Mesenchymal stem cell (in vitro differentiated cells and primary cell): ENCODE data around the gene SLC48A1.
A peak's percentile ranks its signal among the peaks of the same experiment; 100 is the strongest.

Experiments
- DNase-seq: peaks from one replicate; pipeline ENCODE4 v3.0.0-alpha.2; 2013
- H2AFZ ChIP-seq: one replicate; pipeline ENCODE4 v1.6.1; 2013; ENCODE audit warnings: low read depth, mild to moderate bottlenecking, control low read depth, inconsistent platforms, low read length, moderate library complexity
- H2AK5ac ChIP-seq: 2 replicates; pipeline ENCODE4 v1.6.1; 2013; ENCODE audit warnings: low read length, moderate library complexity, mild to moderate bottlenecking, inconsistent platforms; ENCODE audit not compliant: severe bottlenecking
- H2BK120ac ChIP-seq: one replicate; pipeline ENCODE4 v1.6.1; 2013; ENCODE audit warnings: low read depth, mild to moderate bottlenecking, inconsistent platforms, low read length, moderate library complexity
- H2BK12ac ChIP-seq, 2 experiments: one replicate each; pipeline ENCODE4 v1.6.1; 2013; ENCODE audit warnings: inconsistent platforms in 2 of 2, low read length in 2 of 2, mild to moderate bottlenecking in 2 of 2, moderate library complexity in 2 of 2, control low read depth in 1 of 2
- H2BK15ac ChIP-seq: one replicate; pipeline ENCODE4 v1.6.1; 2013; ENCODE audit warnings: mild to moderate bottlenecking, low read depth, inconsistent platforms; ENCODE audit not compliant: poor library complexity, severe bottlenecking
- H2BK5ac ChIP-seq: 2 replicates; pipeline ENCODE4 v1.6.1; 2013; ENCODE audit warnings: low read depth, mild to moderate bottlenecking, low read length, control low read depth, inconsistent platforms; ENCODE audit not compliant: poor library complexity, severe bottlenecking
- H3K14ac ChIP-seq, 2 experiments: one replicate each; pipeline ENCODE4 v1.6.1; 2013; ENCODE audit warnings: inconsistent platforms in 2 of 2, low read length in 2 of 2, control low read depth in 1 of 2, mild to moderate bottlenecking in 1 of 2, moderate library complexity in 1 of 2
- H3K18ac ChIP-seq, 2 experiments: one replicate each; pipeline ENCODE4 v1.6.1; 2013; ENCODE audit warnings: inconsistent platforms in 2 of 2, low read length in 2 of 2, control low read depth in 1 of 2, low read depth in 1 of 2, mild to moderate bottlenecking in 1 of 2
- H3K23ac ChIP-seq, 2 experiments: one replicate each; pipeline ENCODE4 v1.6.1; 2013; ENCODE audit warnings: inconsistent platforms in 2 of 2, low read length in 2 of 2, mild to moderate bottlenecking in 2 of 2, moderate library complexity in 2 of 2, control low read depth in 1 of 2
- H3K27ac ChIP-seq: 2 replicates; pipeline ENCODE4 v1.5.1; 2013; ENCODE audit warnings: mild to moderate bottlenecking, moderate library complexity, low read length, control low read depth, inconsistent platforms; ENCODE audit not compliant: poor library complexity, severe bottlenecking
- H3K27me3 ChIP-seq, 2 experiments: 2 replicates each; pipeline versions ENCODE4 v1.6.1 to v1.7.0; 2013; ENCODE audit warnings: low read length in 2 of 2, mild to moderate bottlenecking in 2 of 2, moderate library complexity in 2 of 2, control low read depth in 1 of 2, inconsistent platforms in 1 of 2; ENCODE audit not compliant: control insufficient read depth in 1 of 2, insufficient read depth in 1 of 2
- H3K36me3 ChIP-seq, 2 experiments: 2 replicates each; pipeline versions ENCODE4 v1.6.1 to v1.7.0; 2013; ENCODE audit warnings: low read length in 2 of 2, control low read depth in 1 of 2, inconsistent platforms in 1 of 2, low read depth in 1 of 2, mild to moderate bottlenecking in 1 of 2; ENCODE audit not compliant: insufficient read depth in 2 of 2, control insufficient read depth in 1 of 2
- H3K4ac ChIP-seq, 2 experiments: one replicate each; pipeline ENCODE4 v1.6.1; 2013; ENCODE audit warnings: inconsistent platforms in 2 of 2, low read length in 2 of 2, mild to moderate bottlenecking in 2 of 2, moderate library complexity in 2 of 2, control low read depth in 1 of 2, low read depth in 1 of 2
- H3K4me1 ChIP-seq: 2 replicates; pipeline ENCODE4 v1.6.1; 2013; ENCODE audit warnings: low read depth, low read length, control low read depth; ENCODE audit not compliant: control insufficient read depth, insufficient read depth
- H3K4me2 ChIP-seq: 2 replicates; pipeline ENCODE4 v1.6.1; 2013; ENCODE audit warnings: low read length, mild to moderate bottlenecking, inconsistent platforms; ENCODE audit not compliant: poor library complexity, severe bottlenecking
- H3K4me3 ChIP-seq, 2 experiments: 2 replicates each; pipeline versions ENCODE4 v1.5.1 to v1.7.0; 2013; ENCODE audit warnings: low read length in 2 of 2, mild to moderate bottlenecking in 2 of 2, control low read depth in 1 of 2, low read depth in 1 of 2; ENCODE audit not compliant: insufficient read depth in 1 of 2
- H3K79me1 ChIP-seq: replicated peaks from 2 replicates; pipeline ENCODE4 v1.6.1; 2013; ENCODE audit warnings: mild to moderate bottlenecking, control low read depth, low read length, inconsistent platforms; ENCODE audit not compliant: poor library complexity, severe bottlenecking
- H3K9ac ChIP-seq: 2 replicates; pipeline ENCODE4 v1.7.0; 2013; ENCODE audit warnings: mild to moderate bottlenecking, low read length, moderate library complexity
- H3K9me3 ChIP-seq: 2 replicates; pipeline ENCODE4 v1.7.0; 2013; ENCODE audit warnings: mild to moderate bottlenecking, low read length; ENCODE audit not compliant: control insufficient read depth
- H4K8ac ChIP-seq: one replicate; pipeline ENCODE4 v1.6.1; 2013; ENCODE audit warnings: inconsistent platforms, mild to moderate bottlenecking, low read length, moderate library complexity
- H4K91ac ChIP-seq: one replicate; pipeline ENCODE4 v1.6.1; 2013; ENCODE audit warnings: mild to moderate bottlenecking, low read length, inconsistent platforms
- WGBS: methylation state at CpG from one replicate; pipeline ENCODE4 v1.1.7; 2013; ENCODE audit warnings: mixed read lengths; 5-methylcytosine and 5-hydroxymethylcytosine counted together

Gene SLC48A1

DNA sequence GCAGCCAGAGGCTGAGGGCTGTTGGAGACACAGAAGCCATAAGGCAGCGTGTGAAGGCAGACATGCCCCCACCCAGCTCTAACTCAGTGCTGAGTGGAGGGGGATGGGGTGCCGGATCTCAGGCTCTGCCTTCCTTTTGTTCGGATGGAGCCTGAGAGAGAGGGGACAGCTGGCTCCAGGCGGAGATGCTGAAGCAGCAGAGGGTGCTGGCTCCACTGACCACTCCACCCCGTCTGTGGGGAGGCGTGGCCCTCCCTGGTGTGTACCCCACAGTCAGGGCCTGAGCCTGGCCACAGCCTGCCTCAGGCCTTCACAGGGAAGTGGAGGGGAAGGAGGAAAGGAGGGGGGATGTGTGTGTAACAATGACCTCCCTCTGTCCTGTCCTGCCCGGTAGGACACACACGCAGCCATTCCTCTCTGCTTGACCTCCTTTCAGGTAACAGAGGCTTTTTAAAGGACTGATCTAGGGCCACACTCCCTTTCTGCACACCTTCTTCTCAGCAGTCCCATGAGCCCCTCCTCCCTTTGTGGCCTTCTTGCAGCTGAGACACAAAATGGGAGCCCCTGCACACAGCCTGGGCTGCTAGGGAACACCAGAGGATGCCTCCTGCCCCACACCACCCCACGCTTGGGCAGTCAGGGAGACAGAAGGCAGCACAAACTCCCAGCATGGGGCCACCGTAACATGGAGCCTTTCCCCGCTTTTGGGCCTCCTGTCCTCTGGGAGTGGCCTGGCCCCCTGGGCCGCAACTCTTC is 38.1 kb upstream of the SLC48A1 start:
- Histone ChIP-seq H4K8ac (peak overlapping the region; percentile 86), H2AFZ (peak overlapping the region; percentile 7), H2BK120ac (peak overlapping the region; percentile 39), H3K4me1 (peaks cover 20% of the 10 kb centered on the region), H4K91ac (peak overlapping the region; percentile 67), H3K9ac (no peak overlapping the region), H2BK15ac (peak overlapping the region; percentile 17), H3K4me3 (no peak overlapping the region), H3K9me3 (no peaks in the 10 kb centered on the region), H3K4me2 (no peak overlapping the region), H3K23ac (no peak overlapping the region), H2BK5ac (no peak overlapping the region), H3K36me3 (peaks cover 0 to 50% of the 10 kb centered on the region in 2 experiments), H3K27me3 (no peaks in the 10 kb centered on the region), H2BK12ac (peak overlapping the region in 1 of 2 experiments; percentile 29), H3K18ac (peak overlapping the region in 1 of 2 experiments; percentile 52), H3K4ac (peak overlapping the region in 1 of 2 experiments; percentile 18), H3K14ac (peak overlapping the region in 1 of 2 experiments; percentile 12), H3K27ac (no peak overlapping the region), H2AK5ac (no peak overlapping the region), H3K79me1 (no peaks in the 10 kb centered on the region)
- 61% methylated on average over 12 of the region's 12 CpGs for WGBS
- no peak for DNase-seq

DNA sequence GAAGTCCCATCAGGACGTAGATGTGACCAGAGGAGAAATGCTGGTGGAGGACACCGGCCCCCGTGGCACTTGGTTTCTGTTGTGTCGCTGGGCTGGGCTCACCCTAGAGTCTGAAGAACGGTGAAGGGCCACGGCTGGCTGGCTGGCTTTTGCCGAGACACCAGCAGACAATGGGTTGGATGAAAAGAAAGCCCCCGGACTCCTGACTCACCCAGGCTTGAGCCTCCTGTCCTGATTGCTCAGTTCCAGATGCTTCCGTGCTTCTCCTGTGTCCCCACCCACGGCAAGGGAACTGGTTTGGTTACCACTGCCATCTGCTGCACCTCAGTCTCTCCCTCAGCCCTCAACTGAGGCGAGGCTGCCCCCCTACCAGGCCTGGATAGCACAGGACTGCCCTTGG is 37.4 kb upstream of the SLC48A1 start:
- Histone ChIP-seq H3K14ac (peak overlapping the region in 1 of 2 experiments; percentile 5), H3K18ac (no peak overlapping the region), H3K23ac (no peak overlapping the region), H4K8ac (no peak overlapping the region), H3K4ac (no peak overlapping the region), H2BK120ac (peak overlapping the region; percentile 39), H2BK5ac (no peak overlapping the region), H3K9ac (no peak overlapping the region), H3K36me3 (peaks cover 0 to 57% of the 10 kb centered on the region in 2 experiments), H3K4me2 (no peak overlapping the region), H3K9me3 (no peaks in the 10 kb centered on the region), H3K27ac (no peak overlapping the region), H2BK12ac (peak overlapping the region in 1 of 2 experiments; percentile 7), H2BK15ac (no peak overlapping the region), H3K4me3 (no peak overlapping the region), H3K27me3 (no peaks in the 10 kb centered on the region), H4K91ac (no peak overlapping the region), H3K79me1 (no peaks in the 10 kb centered on the region), H2AFZ (no peak overlapping the region), H2AK5ac (no peak overlapping the region), H3K4me1 (peaks cover 19% of the 10 kb centered on the region)
- no peak for DNase-seq
- 94% methylated on average over 11 of the region's 11 CpGs for WGBS

DNA sequence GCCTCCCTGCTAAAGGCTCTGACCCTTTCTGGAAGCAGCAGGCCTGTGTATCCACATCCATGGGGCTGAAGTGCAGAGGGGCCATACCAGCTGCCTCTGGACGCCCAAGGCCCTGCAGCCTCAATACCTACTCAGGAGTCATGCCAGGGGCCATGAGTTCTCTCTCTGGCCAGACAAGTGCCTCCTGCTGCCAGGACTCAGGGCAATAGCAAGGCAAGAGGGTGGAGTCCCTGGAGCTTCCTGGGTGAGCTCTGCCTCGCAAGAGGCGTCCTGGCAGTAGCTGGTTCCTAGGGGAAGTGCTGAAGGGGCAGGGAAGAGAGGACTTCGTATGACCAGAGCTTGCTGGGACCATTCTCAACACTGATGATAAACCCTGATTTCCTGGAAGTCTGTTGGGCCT is 36.8 kb upstream of the SLC48A1 start:
- no peak overlapping the region for H2AFZ ChIP-seq
- H3K18ac ChIP-seq = no peak overlapping the region
- H2BK12ac ChIP-seq = peak overlapping the region in 1 of 2 experiments; percentile 21
- no peak overlapping the region for H3K4me2 ChIP-seq
- H4K91ac ChIP-seq = no peak overlapping the region
- H2BK15ac ChIP-seq = no peak overlapping the region
- H2BK120ac ChIP-seq = no peak overlapping the region
- peaks cover 0 to 60% of the 10 kb centered on the region in 2 experiments for H3K36me3 ChIP-seq
- H3K27ac ChIP-seq = no peak overlapping the region
- H3K9ac ChIP-seq = no peak overlapping the region
- no peak overlapping the region for H3K4me3 ChIP-seq
- no peaks in the 10 kb centered on the region for H3K27me3 ChIP-seq
- H2BK5ac ChIP-seq = no peak overlapping the region
- H3K79me1 ChIP-seq = no peaks in the 10 kb centered on the region
- peaks cover 25% of the 10 kb centered on the region for H3K4me1 ChIP-seq
- no peak overlapping the region for H3K23ac ChIP-seq
- H2AK5ac ChIP-seq = no peak overlapping the region
- no peaks in the 10 kb centered on the region for H3K9me3 ChIP-seq
- peak overlapping the region in 1 of 2 experiments; percentile 73 for H3K14ac ChIP-seq
- no peak for DNase-seq
- 83% methylated on average over 4 of the region's 4 CpGs for WGBS
- H3K4ac ChIP-seq = no peak overlapping the region
- H4K8ac ChIP-seq = no peak overlapping the region

DNA sequence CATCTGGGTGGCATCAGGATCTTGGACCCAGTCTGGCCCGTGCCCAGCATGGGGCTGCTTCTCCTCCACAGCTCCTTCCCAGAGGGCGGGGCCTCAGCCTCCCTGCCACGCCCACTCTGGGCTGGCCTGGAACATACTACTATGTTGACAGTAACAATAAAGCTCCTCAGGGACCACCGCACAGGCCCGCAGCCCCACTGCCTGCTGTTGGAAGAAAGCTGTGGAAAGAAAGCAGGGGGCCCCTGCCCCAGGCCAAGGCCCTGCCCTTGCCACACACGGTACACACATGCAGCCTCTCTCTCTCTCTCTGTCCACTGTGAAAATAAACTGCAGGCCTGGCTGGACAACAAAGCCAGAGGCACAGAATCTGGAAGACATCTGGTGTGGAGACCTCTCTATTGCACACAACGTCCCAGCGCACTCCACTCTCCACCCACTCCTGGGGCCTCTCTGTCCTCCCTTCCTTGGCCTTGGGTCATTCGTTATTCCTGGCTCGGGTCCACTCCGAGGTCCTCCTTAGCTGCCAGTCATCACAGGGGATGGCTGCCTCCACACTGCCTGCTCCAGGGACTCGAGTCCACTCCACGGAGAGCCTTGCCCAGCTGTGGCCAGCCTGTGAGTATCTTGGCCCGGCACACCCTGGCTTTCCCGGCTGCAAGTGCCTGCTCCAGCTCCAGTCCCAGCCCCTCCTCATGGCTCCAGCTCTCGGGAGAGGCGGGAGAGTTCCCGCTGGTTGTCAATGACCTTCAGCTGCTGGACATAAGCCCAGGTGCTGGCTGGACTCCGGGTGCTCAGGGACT is 36.0 kb upstream of the SLC48A1 start:
- no peaks in the 10 kb centered on the region for H3K9me3 ChIP-seq
- no peak overlapping the region for H3K27ac ChIP-seq
- H2BK5ac ChIP-seq = no peak overlapping the region
- H2BK12ac ChIP-seq = peak overlapping the region in 1 of 2 experiments; percentile 42
- no peak overlapping the region for H3K4me2 ChIP-seq
- peak overlapping the region; percentile 47 for H3K9ac ChIP-seq
- peak; percentile 58 for DNase-seq
- H4K8ac ChIP-seq = peak overlapping the region; percentile 47
- peak overlapping the region; percentile 20 for H4K91ac ChIP-seq
- no peak overlapping the region for H2BK15ac ChIP-seq
- peaks cover 0 to 60% of the 10 kb centered on the region in 2 experiments for H3K36me3 ChIP-seq
- H2AFZ ChIP-seq = no peak overlapping the region
- peaks cover 30% of the 10 kb centered on the region for H3K4me1 ChIP-seq
- H3K79me1 ChIP-seq = no peaks in the 10 kb centered on the region
- H3K18ac ChIP-seq = peak overlapping the region; percentile 9 to 68
- WGBS = 53% methylated on average over 17 of the region's 19 CpGs
- H2BK120ac ChIP-seq = no peak overlapping the region
- no peak overlapping the region for H3K4ac ChIP-seq
- H2AK5ac ChIP-seq = no peak overlapping the region
- no peaks in the 10 kb centered on the region for H3K27me3 ChIP-seq
- peak overlapping the region in 1 of 2 experiments; percentile 48 for H3K4me3 ChIP-seq
- H3K23ac ChIP-seq = no peak overlapping the region
- H3K14ac ChIP-seq = peak overlapping the region in 1 of 2 experiments; percentile 23
